HFFc6 (cell line): Measurements from ENCODE around the gene FOXD3. TPM values are rescaled to one million over a fixed set of nuclear protein-coding genes. Genes with fewer than 3 reads are reported as not detected.
"Not testable (repeated sequence)": the region's sequence is repeated elsewhere in the genome, so short reads cannot be mapped to it uniquely, and the experiment has no call there.

Source experiments
- DNase-seq: peaks from one replicate; pipeline ENCODE4 v3.0.0-alpha.2; 2018
- H3K27ac Mint-ChIP-seq: 2 replicates; pipeline ENCODE4 v1.8.0; 2020; ENCODE audit warnings: mild to moderate bottlenecking, mixed read lengths
- H3K27me3 Mint-ChIP-seq: 2 replicates; pipeline ENCODE4 v1.8.0; 2021; ENCODE audit warnings: mild to moderate bottlenecking, moderate library complexity, mixed read lengths; ENCODE audit not compliant: insufficient read depth
- H3K36me3 Mint-ChIP-seq: 2 replicates; pipeline ENCODE4 v1.8.0; 2021; ENCODE audit warnings: low read depth, mixed read lengths
- H3K4me1 Mint-ChIP-seq: 2 replicates; pipeline ENCODE4 v1.8.0; 2020; ENCODE audit warnings: low read depth, mixed read lengths
- H3K4me3 Mint-ChIP-seq: 2 replicates; pipeline ENCODE4 v1.8.0; 2020; ENCODE audit warnings: mild to moderate bottlenecking, moderate library complexity, mixed read lengths
- H3K9me3 Mint-ChIP-seq: 2 replicates; pipeline ENCODE4 v1.8.0; 2020; ENCODE audit warnings: mild to moderate bottlenecking, mixed read lengths
- total RNA-seq, 6 experiments: library from RNA; stranded (reverse); fragmentation: NEBNext Ultra II Directional; extraction: Animal tissue kit (Norgen Biotek cat#: 25700); gene quantifications; 2 replicates in 1 of 6; 3 replicates in 5 of 6; pipeline ENCODE4 v1.2.3, GENCODE V29; 2021
- TF ChIP-seq, protein P1 (sequence below): fragments of 200-600 bp; sonication (generic); IDR thresholded peaks from 2 replicates; pipeline ENCODE4 v1.5.0; 2021; ENCODE audit warnings: antibody characterized with exemption, mild to moderate bottlenecking

The FOXD3 gene
- total RNA-seq, 6 experiments from 2014 or later: not detected

GRCh38 chr1:63330331-63330916 lies 8.1 kb downstream of the FOXD3 start:
- Mint-ChIP-seq H3K27ac (no peak overlapping the region), H3K4me1 (peaks cover 16% of the 10 kb centered on the region), H3K9me3 (no peaks in the 10 kb centered on the region), H3K27me3 (peaks cover 52% of the 10 kb centered on the region), H3K4me3 (no peak overlapping the region; the same call in 1 of the 2 replicates), H3K36me3 (no peaks in the 10 kb centered on the region)
- DNase-seq: no peak
- TF ChIP-seq, protein P1, sequence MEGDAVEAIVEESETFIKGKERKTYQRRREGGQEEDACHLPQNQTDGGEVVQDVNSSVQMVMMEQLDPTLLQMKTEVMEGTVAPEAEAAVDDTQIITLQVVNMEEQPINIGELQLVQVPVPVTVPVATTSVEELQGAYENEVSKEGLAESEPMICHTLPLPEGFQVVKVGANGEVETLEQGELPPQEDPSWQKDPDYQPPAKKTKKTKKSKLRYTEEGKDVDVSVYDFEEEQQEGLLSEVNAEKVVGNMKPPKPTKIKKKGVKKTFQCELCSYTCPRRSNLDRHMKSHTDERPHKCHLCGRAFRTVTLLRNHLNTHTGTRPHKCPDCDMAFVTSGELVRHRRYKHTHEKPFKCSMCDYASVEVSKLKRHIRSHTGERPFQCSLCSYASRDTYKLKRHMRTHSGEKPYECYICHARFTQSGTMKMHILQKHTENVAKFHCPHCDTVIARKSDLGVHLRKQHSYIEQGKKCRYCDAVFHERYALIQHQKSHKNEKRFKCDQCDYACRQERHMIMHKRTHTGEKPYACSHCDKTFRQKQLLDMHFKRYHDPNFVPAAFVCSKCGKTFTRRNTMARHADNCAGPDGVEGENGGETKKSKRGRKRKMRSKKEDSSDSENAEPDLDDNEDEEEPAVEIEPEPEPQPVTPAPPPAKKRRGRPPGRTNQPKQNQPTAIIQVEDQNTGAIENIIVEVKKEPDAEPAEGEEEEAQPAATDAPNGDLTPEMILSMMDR: no peak

GRCh38 chr1:63342402-63342801 lies 20.0 kb downstream of the FOXD3 start:
- Mint-ChIP-seq H3K27me3 (peaks cover 16% of the 10 kb centered on the region), H3K9me3 (no peaks in the 10 kb centered on the region), H3K4me1 (no peaks in the 10 kb centered on the region), H3K4me3 (no peak overlapping the region), H3K27ac (no peak overlapping the region), H3K36me3 (no peaks in the 10 kb centered on the region)
- TF ChIP-seq, protein P1: no peak
- DNase-seq: no peak

- Mint-ChIP-seq H3K4me1 (no peaks in the 10 kb centered on the region), H3K9me3 (no peaks in the 10 kb centered on the region), H3K4me3 (no peak overlapping the region), H3K27ac (no peak overlapping the region), H3K27me3 (peaks cover 19% of the 10 kb centered on the region), H3K36me3 (no peaks in the 10 kb centered on the region)
- no peak for DNase-seq
- TF ChIP-seq, protein P1: no peak
Observed at GRCh38 chr1:63343922-63344321, 21.6 kb downstream of the FOXD3 start.

- Mint-ChIP-seq H3K4me3 (no peak overlapping the region), H3K9me3 (no peaks in the 10 kb centered on the region), H3K4me1 (no peaks in the 10 kb centered on the region), H3K27me3 (peaks cover 17% of the 10 kb centered on the region), H3K27ac (no peak overlapping the region), H3K36me3 (no peaks in the 10 kb centered on the region)
- TF ChIP-seq, protein P1: no peak
- no peak for DNase-seq
Observed at GRCh38 chr1:63350320-63350719, 28.0 kb downstream of the FOXD3 start.

DNA sequence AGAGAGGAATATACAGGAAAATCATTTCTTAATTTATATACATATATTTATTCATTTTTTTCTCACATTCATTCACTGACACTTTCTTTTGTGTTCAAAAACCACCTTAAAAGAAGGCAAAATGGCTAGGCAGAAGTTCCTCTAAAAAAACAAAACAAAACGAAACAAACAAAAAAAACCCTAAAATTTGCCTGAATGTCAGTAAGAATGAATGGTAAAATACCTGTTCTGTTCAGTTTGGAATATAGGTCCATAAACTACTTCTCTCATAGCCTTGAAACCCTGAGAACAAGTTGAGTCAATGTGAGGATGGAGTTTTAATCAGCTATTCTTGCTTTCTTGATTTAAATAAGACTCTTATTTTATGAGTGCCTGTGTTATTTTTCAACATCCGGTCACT lies 30.4 kb downstream of the FOXD3 start:
- H3K4me1 Mint-ChIP-seq: no peaks in the 10 kb centered on the region
- H3K9me3 Mint-ChIP-seq: no peaks in the 10 kb centered on the region
- DNase-seq: no peak
- peaks cover 11% of the 10 kb centered on the region for H3K27me3 Mint-ChIP-seq
- no peak overlapping the region for H3K27ac Mint-ChIP-seq
- no peak overlapping the region for H3K4me3 Mint-ChIP-seq
- no peaks in the 10 kb centered on the region for H3K36me3 Mint-ChIP-seq
- TF ChIP-seq, protein P1: no peak

GRCh38 chr1:63356234-63356633 lies 33.9 kb downstream of the FOXD3 start:
- H3K4me3 Mint-ChIP-seq, H3K9me3 Mint-ChIP-seq, H3K27ac Mint-ChIP-seq, H3K4me1 Mint-ChIP-seq, DNase-seq, H3K36me3 Mint-ChIP-seq: not testable (repeated sequence)
- H3K27me3 Mint-ChIP-seq: peaks cover 15% of the 10 kb centered on the region
